K562 (cell line): ENCODE data around the gene PSMA7. TPM values are rescaled to one million over a fixed set of nuclear protein-coding genes. Genes with fewer than 3 reads are reported as not detected.

Source experiments
- ATAC-seq: fragments of 200-7000 bp; cut with Tn5 transposase; 3 replicates; pipeline ENCODE4 v1.9.1; 2020; ENCODE audit warnings: moderate library complexity
- BruUV-seq: library from RNA; stranded (reverse); fragments of 400-500 nt; replicated peaks from 2 replicates; lab custom pipeline; 2021; lab: Mats Ljungman, UMichigan
- CTCF ChIA-PET: fragments of 300-600 bp; formaldehyde crosslinking; extraction: SDS; loops from one replicate; lab custom pipeline; 2021; ENCODE audit warnings: low intra/inter-chr PET ratio; lab: Yijun Ruan, JAX
- POLR2A ChIA-PET: fragments of 300-600, 350-650 bp; sonication (Branson Sonifier 250); formaldehyde crosslinking; extraction: SDS; loops from one replicate; lab custom pipeline; 2021; ENCODE audit warnings: antibody characterized with exemption, inconsistent platforms; lab: Yijun Ruan, JAX
- DNase-seq, 4 experiments: peaks; one replicate each; pipeline versions ENCODE4 v3.0.0 to v3.0.0-alpha.2; 2011 to 2018; ENCODE audit warnings: low spot score in 3 of 4, mixed read lengths in 3 of 4; ENCODE audit errors: extremely low read depth in 1 of 4
- FAIRE-seq: peaks from 2 replicates; lab custom pipeline; 2011; peaks lifted over from hg19 to GRCh38; lab: Jason Lieb, UNC
- H2AFZ ChIP-seq: 2 replicates; pipeline ENCODE4 v1.6.0; 2011; ENCODE audit warnings: low read depth, low read length, control low read depth, inconsistent platforms
- H3K27ac ChIP-seq: fragments of 200-600 bp; 3 replicates; pipeline ENCODE4 v1.8.0; 2011; ENCODE audit warnings: low read depth, mild to moderate bottlenecking, control low read depth, inconsistent platforms, low read length, moderate library complexity, mixed read lengths; ENCODE audit errors: extremely low read depth
- H3K27me3 ChIP-seq, 2 experiments: fragments of 300-600 bp in 1 of 2; 2 replicates in 1 of 2; 3 replicates in 1 of 2; pipeline versions ENCODE4 v1.6.0 to v1.8.0; 2011; ENCODE audit warnings: inconsistent platforms in 2 of 2, low read length in 2 of 2, mild to moderate bottlenecking in 1 of 2, mixed read lengths in 1 of 2, moderate library complexity in 1 of 2; ENCODE audit not compliant: control insufficient read depth in 2 of 2, insufficient read depth in 2 of 2
- H3K36me3 ChIP-seq: fragments of 300-600 bp; 3 replicates; pipeline ENCODE4 v1.8.0; 2011; ENCODE audit warnings: mild to moderate bottlenecking, low read length, inconsistent platforms; ENCODE audit not compliant: control insufficient read depth, insufficient read depth
- H3K4me1 ChIP-seq, 2 experiments: fragments of 200-600 bp in 1 of 2; replicated peaks in 1 of 2; 2 replicates in 1 of 2; 3 replicates in 1 of 2; pipeline versions ENCODE4 v1.5.1 to v1.8.0; 2011; ENCODE audit warnings: inconsistent platforms in 2 of 2, low read length in 2 of 2, mild to moderate bottlenecking in 1 of 2, mixed read lengths in 1 of 2, moderate library complexity in 1 of 2; ENCODE audit not compliant: control insufficient read depth in 2 of 2, insufficient read depth in 2 of 2
- H3K4me2 ChIP-seq: 2 replicates; pipeline ENCODE4 v1.6.1; 2011; ENCODE audit warnings: low read length, control low read depth, inconsistent platforms, mixed read lengths; ENCODE audit not compliant: insufficient read depth
- H3K4me3 ChIP-seq: fragments of 200-600 bp; sonication (generic), shearing (Covaris generic); 2 replicates; pipeline ENCODE4 v1.5.1; 2016; ENCODE audit warnings: control low read depth, inconsistent platforms
- H3K79me2 ChIP-seq: fragments of 200-600 bp; 3 replicates; pipeline ENCODE4 v1.8.0; 2011; ENCODE audit warnings: low read length, inconsistent platforms; ENCODE audit not compliant: control insufficient read depth, insufficient read depth
- H3K9ac ChIP-seq, 2 experiments: 2 replicates each; pipeline versions ENCODE4 v1.6.0 to v1.6.1; 2011; ENCODE audit warnings: low read depth in 2 of 2, low read length in 2 of 2, control low read depth in 1 of 2, inconsistent platforms in 1 of 2, mild to moderate bottlenecking in 1 of 2, mixed read lengths in 1 of 2; ENCODE audit not compliant: insufficient read depth in 1 of 2
- H3K9me1 ChIP-seq: one replicate; pipeline ENCODE4 v1.6.0; 2011; ENCODE audit warnings: inconsistent platforms, mild to moderate bottlenecking, low read length, moderate library complexity; ENCODE audit not compliant: control insufficient read depth, insufficient read depth
- H3K9me3 ChIP-seq: replicated peaks from 2 replicates; pipeline ENCODE4 v1.5.1; 2011; ENCODE audit warnings: low read depth, low read length, inconsistent platforms; ENCODE audit not compliant: control insufficient read depth, insufficient read depth
- H4K20me1 ChIP-seq: replicated peaks from 2 replicates; pipeline ENCODE4 v1.6.1; 2011; ENCODE audit warnings: low read length, inconsistent platforms, mixed read lengths; ENCODE audit not compliant: control insufficient read depth, insufficient read depth
- BCOR ChIP-seq: fragments of 450-650 bp; IDR thresholded peaks from 2 replicates; pipeline ENCODE4 v1.6.1; 2016
- CHD1 ChIP-seq: fragments of 200-600 bp; sonication (generic); IDR thresholded peaks from one replicate; pipeline ENCODE4 v1.6.1; 2012; ENCODE audit warnings: mild to moderate bottlenecking, moderate library complexity, low read length, inconsistent platforms
- ETV5 ChIP-seq: sonication (generic); formaldehyde crosslinking; IDR thresholded peaks from 2 replicates; pipeline ENCODE4 v1.4.0; 2020; ENCODE audit warnings: low read depth, mild to moderate bottlenecking, missing genetic modification reagents
- GTF2A2 ChIP-seq: IDR thresholded peaks from 2 replicates; pipeline ENCODE4 v1.6.1; 2016; ENCODE audit warnings: mild to moderate bottlenecking, missing genetic modification characterization, missing compliant biosample characterization
- NKRF ChIP-seq: fragments of 450-650 bp; IDR thresholded peaks from 2 replicates; pipeline ENCODE4 v1.6.1; 2016; ENCODE audit warnings: borderline replicate concordance
- NRF1 ChIP-seq, 2 experiments: fragments of 450-650 bp; IDR thresholded peaks in 1 of 2; conservative IDR thresholded peaks in 1 of 2; 2 replicates each; pipeline ENCODE4 v1.6.1; 2014; ENCODE audit warnings: mild to moderate bottlenecking in 2 of 2
- PHF8 ChIP-seq: fragments of 200-600 bp; sonication (generic); IDR thresholded peaks from 2 replicates; pipeline ENCODE4 v1.6.1; 2012; ENCODE audit warnings: mixed run types, mild to moderate bottlenecking, inconsistent platforms, low read length, moderate library complexity, borderline replicate concordance
- RB1 ChIP-seq: fragments of 450-650 bp; IDR thresholded peaks from 2 replicates; pipeline ENCODE4 v1.6.1; 2017; ENCODE audit warnings: low read depth, mild to moderate bottlenecking
- SIN3A ChIP-seq, 2 experiments: fragments of 150-350 bp in 1 of 2; IDR thresholded peaks; 2 replicates each; pipeline ENCODE4 v1.6.1; 2011 to 2016; ENCODE audit warnings: borderline replicate concordance in 2 of 2, low read depth in 2 of 2, low read length in 2 of 2, mild to moderate bottlenecking in 2 of 2, moderate library complexity in 2 of 2; ENCODE audit not compliant: control insufficient read depth in 1 of 2
- ZBTB7A ChIP-seq: IDR thresholded peaks from 2 replicates; pipeline ENCODE4 v1.6.1; 2011; ENCODE audit warnings: low read depth, mild to moderate bottlenecking, low read length, moderate library complexity, borderline replicate concordance; ENCODE audit not compliant: control insufficient read depth
- ZNF764 ChIP-seq: fragments of 250-450 bp; sonication (Bioruptor Pico); IDR thresholded peaks from 2 replicates; pipeline ENCODE4 v1.4.0; 2020; ENCODE audit warnings: low read depth, mild to moderate bottlenecking, moderate library complexity
- WGBS: fragments of 100-300 bp; shearing (Covaris generic); methylation state at CpG from one replicate; pipeline ENCODE4 v1.1.6; 2016; ENCODE audit warnings: low coverage, mixed read lengths; ENCODE audit not compliant: insufficient coverage; ENCODE audit errors: missing lambda C conversion rate; 5-methylcytosine and 5-hydroxymethylcytosine counted together
- in situ Hi-C: fragments of 300-500 bp; cut with MboI; formaldehyde crosslinking; loops from 4 replicates; pipeline ENCODE4 v1.15.0; 2018; ENCODE audit warnings: inconsistent platforms, mixed read lengths
- intact Hi-C: fragments of 100-400 bp; cut with micrococcal nuclease; formaldehyde crosslinking; loops from 2 replicates; pipeline ENCODE4 v1.14.2; 2022
- polyA plus RNA-seq, 8 experiments: library from polyadenylated mRNA; depleted of rRNA in 4 of 8; stranded (reverse) in 5 of 8; unstranded in 3 of 8; fragments of >200 nt; fragmentation: Nextera tagmentation in 2 of 8; fragmentation: Illumina TruSeq in 1 of 8; extraction: Ambion mirVana in 2 of 8; extraction: Trizol in 1 of 8; gene quantifications; 2 replicates each; pipeline versions ENCODE4 v1.2.1 to v1.2.3, GENCODE V29; 2011 to 2014; ENCODE audit warnings: inconsistent platforms in 1 of 8, missing spikeins in 1 of 8
- total RNA-seq, 7 experiments: library from RNA; depleted of rRNA in 6 of 7; stranded (reverse); fragments of >200 nt in 6 of 7; fragmentation: Illumina TruSeq in 2 of 7; extraction: Trizol in 2 of 7; gene quantifications; 2 replicates each; pipeline versions ENCODE4 v1.2.1 to v1.2.3, GENCODE V29; 2011 to 2021; ENCODE audit warnings: low replicate concordance in 1 of 7
- TF ChIP-seq, protein P1 (sequence below): sonication (generic); formaldehyde crosslinking; IDR thresholded peaks from 2 replicates; pipeline ENCODE4 v1.8.0; 2022; ENCODE audit warnings: mild to moderate bottlenecking, missing genetic modification reagents

Gene PSMA7
- total and polyA plus RNA-seq, 9 of the 15 experiments (the other 6 are each of a cell fraction or from before 2014, with no cell fraction given): 257 to 510 (median 393) TPM

DNA sequence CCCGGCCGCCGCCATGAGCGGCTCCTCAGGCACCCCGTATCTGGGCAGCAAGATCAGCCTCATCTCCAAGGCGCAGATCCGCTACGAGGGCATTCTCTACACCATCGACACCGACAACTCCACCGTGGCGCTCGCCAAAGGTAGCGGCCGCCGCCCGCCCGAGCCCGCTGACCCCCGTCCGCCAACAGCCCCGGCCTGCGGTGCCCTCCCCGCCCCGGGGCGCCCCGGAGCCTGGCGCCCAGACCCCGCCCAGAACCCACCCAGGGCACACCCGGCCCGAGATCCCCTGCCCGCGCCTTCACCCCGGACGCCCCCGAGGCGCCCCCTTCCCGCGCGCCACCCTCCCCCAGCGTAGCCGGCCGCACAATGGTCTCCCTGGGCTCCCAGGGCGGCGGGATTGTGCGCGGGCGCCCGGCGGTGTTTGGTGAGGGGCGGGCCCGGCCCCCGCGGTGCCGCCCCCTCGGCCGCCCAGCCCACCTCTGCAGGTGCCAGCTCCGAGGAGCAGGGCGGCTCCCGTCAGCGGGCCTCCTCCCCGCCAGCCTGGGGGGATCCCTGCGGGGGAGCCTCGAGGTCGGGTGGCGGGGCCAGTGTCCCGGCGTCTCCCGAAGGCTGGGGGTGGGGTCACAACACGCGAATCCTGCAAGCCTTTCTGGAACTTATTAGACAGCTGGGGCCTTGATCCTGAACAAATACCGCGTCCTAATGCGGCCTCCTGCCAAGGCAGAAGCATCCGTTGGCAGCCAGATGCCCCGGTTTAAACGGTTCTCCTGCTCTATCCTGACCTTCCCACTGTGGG, 20.3 kb downstream of the PSMA7 start:
- Histone ChIP-seq H3K79me2 (peaks cover 34% of the 10 kb centered on the region), H3K9me3 (no peaks in the 10 kb centered on the region), H3K9ac (peak overlapping the region; percentile 76 to 97; a peak in 3 of 4 replicates), H3K4me3 (peak overlapping the region; percentile 87), H3K4me2 (peak overlapping the region; percentile 85), H3K9me1 (no peaks in the 10 kb centered on the region), H3K4me1 (peaks cover 13 to 37% of the 10 kb centered on the region in 2 experiments; a peak in 4 of 5 replicates), H4K20me1 (peaks cover 22% of the 10 kb centered on the region), H3K27ac (peak overlapping the region; percentile 73), H3K27me3 (peaks cover 0 to 13% of the 10 kb centered on the region in 2 experiments; a peak in 3 of 5 replicates), H3K36me3 (peaks cover 47% of the 10 kb centered on the region), H2AFZ (peak overlapping the region; percentile 72; the same call in 1 of the 2 replicates)
- ATAC-seq (peak; percentile 27), DNase-seq (peak; percentile 44 to 82 (median 66)), FAIRE-seq (no peak)
- in situ Hi-C loops (no loop called here), intact Hi-C loops (loop anchor here (5.0 kb wide), 2 partner anchors 56 to 96 kb away; partner anchors contain the start of gene TAF4)
- 2% methylated on average over 35 of the region's 77 CpGs for WGBS
- ChIA-PET CTCF (no interaction called here), POLR2A (interaction anchor here (1.2 to 9.5 kb wide), 3 partner anchors 11 to 18 kb away, joined by 7 to 78 read pairs (median 10); no protein-coding TSS in a partner anchor)
- no TSS peak for BruUV-seq
- TF ChIP-seq PHF8: peak; percentile 13; the same call in 1 of the 2 replicates
- 0 out of 2 replicates have a peak, but pooled peaks have one; percentile 27 for TF ChIP-seq NKRF
- TF ChIP-seq BCOR: no peak
- 0 out of 4 replicates have a peak, but pooled peaks of 1 of the 2 experiments have one; percentile 69 for TF ChIP-seq SIN3A (IDR thresholded peaks at IDR 0.05; ENCODE audit: borderline replicate concordance in 2 of 2, control insufficient read depth in 1 of 2, low read depth in 2 of 2, low read length in 2 of 2)
- TF ChIP-seq CHD1: peak; percentile 71
- TF ChIP-seq ETV5: 0 out of 2 replicates have a peak, but pooled peaks have one; percentile 0
- TF ChIP-seq NRF1 (conservative IDR thresholded peaks at IDR 0.05 in 1 of 2, IDR thresholded peaks at IDR 0.05 in 1 of 2): peak in 1 of 2 experiments; percentile 30; a peak in 2 of 4 replicates
- no peak for TF ChIP-seq GTF2A2
- peak; percentile 39; the same call in 1 of the 2 replicates for TF ChIP-seq ZBTB7A
- TF ChIP-seq RB1: peak; percentile 19; the same call in 1 of the 2 replicates
- TF ChIP-seq, protein P1, sequence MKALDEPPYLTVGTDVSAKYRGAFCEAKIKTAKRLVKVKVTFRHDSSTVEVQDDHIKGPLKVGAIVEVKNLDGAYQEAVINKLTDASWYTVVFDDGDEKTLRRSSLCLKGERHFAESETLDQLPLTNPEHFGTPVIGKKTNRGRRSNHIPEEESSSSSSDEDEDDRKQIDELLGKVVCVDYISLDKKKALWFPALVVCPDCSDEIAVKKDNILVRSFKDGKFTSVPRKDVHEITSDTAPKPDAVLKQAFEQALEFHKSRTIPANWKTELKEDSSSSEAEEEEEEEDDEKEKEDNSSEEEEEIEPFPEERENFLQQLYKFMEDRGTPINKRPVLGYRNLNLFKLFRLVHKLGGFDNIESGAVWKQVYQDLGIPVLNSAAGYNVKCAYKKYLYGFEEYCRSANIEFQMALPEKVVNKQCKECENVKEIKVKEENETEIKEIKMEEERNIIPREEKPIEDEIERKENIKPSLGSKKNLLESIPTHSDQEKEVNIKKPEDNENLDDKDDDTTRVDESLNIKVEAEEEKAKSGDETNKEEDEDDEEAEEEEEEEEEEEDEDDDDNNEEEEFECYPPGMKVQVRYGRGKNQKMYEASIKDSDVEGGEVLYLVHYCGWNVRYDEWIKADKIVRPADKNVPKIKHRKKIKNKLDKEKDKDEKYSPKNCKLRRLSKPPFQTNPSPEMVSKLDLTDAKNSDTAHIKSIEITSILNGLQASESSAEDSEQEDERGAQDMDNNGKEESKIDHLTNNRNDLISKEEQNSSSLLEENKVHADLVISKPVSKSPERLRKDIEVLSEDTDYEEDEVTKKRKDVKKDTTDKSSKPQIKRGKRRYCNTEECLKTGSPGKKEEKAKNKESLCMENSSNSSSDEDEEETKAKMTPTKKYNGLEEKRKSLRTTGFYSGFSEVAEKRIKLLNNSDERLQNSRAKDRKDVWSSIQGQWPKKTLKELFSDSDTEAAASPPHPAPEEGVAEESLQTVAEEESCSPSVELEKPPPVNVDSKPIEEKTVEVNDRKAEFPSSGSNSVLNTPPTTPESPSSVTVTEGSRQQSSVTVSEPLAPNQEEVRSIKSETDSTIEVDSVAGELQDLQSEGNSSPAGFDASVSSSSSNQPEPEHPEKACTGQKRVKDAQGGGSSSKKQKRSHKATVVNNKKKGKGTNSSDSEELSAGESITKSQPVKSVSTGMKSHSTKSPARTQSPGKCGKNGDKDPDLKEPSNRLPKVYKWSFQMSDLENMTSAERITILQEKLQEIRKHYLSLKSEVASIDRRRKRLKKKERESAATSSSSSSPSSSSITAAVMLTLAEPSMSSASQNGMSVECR (CRISPR knock-in tag): peak; percentile 10; the same call in 1 of the 2 replicates
- TF ChIP-seq ZNF764 (CRISPR knock-in tag): no peak
